Measurements from ENCODE around the gene C18orf63.

Gene C18orf63

DNA sequence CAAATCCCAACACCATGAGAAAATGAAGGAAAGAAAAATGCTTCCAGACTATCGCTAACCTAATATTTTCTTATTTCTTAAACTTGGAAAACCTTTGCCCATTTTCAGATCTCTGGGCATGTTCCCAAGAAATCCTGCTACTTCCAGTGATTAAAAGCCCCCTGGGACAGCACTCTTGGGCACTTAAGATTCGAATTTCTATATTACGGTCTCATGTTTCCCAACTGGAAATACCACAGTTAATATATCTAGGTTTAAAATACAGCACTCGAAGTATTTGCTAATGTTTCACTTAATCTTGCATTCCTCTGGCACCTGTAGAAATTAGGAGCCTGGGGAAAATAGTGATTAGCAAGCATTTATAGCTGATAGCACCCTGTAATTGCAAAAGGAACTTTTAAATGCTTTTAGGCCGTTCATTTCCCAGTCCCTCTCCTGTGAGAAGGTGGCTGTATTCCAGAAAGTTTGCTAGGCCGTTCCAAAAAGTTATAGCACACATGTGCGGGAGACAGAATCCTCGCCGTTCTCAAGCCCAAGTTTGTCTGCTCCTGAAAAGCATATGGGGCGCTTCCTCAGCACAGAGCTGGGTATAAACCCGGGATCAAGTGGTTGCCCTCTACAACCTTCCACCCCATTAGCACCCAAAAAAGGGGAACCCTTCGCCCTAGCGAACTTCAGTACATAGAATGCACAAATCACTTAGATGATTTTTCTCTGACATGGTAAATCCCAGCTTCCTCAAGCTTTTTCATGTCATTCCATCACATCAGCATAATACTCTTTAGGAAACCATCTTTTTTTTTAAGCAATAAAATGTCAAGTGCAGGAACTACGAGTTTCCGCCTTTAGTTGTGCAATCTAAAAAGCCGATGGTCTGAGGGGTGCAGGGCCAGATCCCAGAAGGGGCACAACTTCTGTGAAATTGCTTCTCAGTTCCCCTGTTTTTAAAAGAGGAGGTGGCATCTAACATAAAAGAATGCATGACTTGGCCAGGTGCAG is 80.8 kb downstream of the C18orf63 start:
- no peak overlapping the region for H3K27ac ChIP-seq

DNA sequence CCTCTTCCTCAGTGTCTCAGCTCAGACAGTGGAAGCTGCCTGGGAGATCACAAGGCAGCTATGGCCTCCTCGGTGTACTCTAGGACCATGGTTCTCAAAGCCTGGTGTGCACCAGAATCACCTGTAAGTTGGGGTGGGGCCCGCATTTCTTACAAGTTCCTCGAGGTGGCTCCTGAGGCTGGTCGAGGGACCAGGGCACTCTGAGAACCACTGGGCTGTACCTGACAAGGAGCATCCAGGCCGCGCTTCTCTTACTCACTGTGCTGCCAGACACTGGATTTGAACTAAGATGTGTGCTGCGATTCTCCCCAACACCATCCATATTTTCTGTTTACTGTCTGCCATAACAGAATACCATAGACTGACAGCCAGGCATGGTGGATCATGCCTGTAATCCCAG is 81.9 kb downstream of the C18orf63 start:
- no peak overlapping the region for H3K27ac ChIP-seq
- TF ChIP-seq, protein P1, sequence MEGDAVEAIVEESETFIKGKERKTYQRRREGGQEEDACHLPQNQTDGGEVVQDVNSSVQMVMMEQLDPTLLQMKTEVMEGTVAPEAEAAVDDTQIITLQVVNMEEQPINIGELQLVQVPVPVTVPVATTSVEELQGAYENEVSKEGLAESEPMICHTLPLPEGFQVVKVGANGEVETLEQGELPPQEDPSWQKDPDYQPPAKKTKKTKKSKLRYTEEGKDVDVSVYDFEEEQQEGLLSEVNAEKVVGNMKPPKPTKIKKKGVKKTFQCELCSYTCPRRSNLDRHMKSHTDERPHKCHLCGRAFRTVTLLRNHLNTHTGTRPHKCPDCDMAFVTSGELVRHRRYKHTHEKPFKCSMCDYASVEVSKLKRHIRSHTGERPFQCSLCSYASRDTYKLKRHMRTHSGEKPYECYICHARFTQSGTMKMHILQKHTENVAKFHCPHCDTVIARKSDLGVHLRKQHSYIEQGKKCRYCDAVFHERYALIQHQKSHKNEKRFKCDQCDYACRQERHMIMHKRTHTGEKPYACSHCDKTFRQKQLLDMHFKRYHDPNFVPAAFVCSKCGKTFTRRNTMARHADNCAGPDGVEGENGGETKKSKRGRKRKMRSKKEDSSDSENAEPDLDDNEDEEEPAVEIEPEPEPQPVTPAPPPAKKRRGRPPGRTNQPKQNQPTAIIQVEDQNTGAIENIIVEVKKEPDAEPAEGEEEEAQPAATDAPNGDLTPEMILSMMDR (IDR thresholded peaks at IDR 0.05) = no peak
- TF ChIP-seq ZFX (IDR thresholded peaks at IDR 0.05; ENCODE audit: borderline replicate concordance) = no peak

More for the DNA sequence above, 80.8 kb downstream of the C18orf63 start:
- TF ChIP-seq ZFX (IDR thresholded peaks at IDR 0.05; ENCODE audit: borderline replicate concordance) = no peak
- TF ChIP-seq, protein P1 (IDR thresholded peaks at IDR 0.05) = no peak

DNA sequence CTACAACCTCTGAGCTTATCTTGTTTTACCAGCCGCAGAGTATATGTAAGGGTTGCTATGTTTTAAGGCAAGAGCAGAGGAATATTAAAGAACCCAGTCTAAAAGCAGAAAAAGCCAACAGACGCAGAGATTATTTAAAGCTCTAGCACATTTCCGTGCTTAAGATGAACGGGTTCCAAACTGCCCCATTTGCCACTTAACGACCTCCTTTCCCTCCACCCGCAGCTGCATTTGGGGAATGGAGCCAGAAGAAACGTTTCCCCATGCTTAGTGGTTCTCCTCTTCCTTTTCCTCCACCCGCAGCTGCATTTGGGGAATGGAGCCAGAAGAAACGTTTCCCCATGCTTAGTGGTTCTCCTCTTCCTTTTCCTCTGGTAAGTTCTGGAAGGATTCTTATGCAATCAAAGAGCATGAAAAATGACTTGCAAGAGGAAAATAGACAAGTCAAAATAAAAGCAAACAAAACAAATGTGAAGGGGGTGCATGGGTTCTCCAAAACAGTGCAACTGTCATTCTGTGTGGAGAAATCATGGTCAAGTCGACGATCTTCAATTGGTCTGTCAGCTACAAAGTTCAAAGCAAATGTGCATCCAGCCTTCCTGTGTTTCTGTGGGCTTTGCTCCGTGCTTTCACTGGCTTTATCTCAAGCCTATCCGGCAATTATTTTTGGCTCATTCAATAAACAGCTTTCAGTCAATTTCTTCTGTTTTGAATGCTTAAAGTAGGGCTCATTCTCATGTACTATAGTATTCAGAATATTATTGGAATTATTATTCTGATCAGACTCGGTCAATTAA is 83.7 kb downstream of the C18orf63 start:
- TF ChIP-seq, protein P1 (IDR thresholded peaks at IDR 0.05) = no peak
- TF ChIP-seq ZFX (IDR thresholded peaks at IDR 0.05; ENCODE audit: borderline replicate concordance) = no peak

DNA sequence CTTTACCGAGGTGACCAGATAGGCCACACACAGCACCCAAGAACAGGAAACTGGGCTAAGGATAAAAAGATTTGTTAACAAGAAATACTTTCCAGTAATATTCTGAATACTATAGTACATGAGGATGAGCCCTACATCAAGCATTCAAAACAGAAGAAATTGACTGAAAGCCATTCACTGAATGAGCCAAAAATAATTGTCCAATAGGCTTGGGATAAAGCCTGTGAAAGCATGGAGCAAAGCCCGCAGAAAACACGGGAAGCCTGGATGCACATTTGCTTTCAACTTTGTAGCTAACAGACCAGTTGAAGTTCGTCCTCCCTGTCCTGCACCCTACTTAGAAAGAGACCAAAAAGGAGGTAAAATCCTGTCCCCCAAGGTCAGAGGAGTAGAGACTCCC is 85.2 kb downstream of the C18orf63 start:
- no peak overlapping the region for H3K27ac ChIP-seq
- TF ChIP-seq, protein P1 (IDR thresholded peaks at IDR 0.05) = no peak
- no peak for TF ChIP-seq ZFX (IDR thresholded peaks at IDR 0.05; ENCODE audit: borderline replicate concordance)

More for the DNA sequence above, 83.7 kb downstream of the C18orf63 start:
- H3K27ac ChIP-seq = no peak overlapping the region

DNA sequence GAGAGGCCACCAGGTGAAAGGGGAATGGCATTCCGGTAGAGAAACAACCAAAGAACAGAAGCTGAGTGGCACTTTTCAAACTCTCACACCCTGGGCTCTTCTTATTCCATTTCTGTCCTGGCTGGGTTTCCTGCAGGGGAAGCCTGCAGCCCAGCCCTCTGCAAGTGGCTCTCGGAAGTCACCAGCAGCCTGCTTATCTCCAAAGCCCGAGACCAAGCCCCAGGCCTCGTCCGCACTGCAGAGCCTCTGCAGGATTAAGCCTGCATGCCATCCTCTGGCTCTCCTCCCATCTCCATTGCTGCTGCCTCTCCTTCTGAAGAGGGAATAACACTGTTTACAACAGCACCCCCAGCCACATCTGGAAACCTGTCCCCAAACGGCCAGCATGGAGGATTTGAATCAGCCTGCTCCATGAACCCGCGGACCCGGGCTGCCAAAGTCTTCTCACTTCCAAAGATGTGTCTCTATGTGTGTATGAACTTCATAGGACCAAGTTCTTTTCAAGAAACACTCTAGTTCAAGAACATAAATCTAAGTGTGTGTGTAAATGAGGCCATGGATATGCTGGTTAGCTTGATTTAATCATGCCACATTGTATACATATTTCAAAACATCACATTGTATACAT is 87.3 kb downstream of the C18orf63 start:
- no peak overlapping the region for H3K27ac ChIP-seq
- no peak for TF ChIP-seq ZFX (IDR thresholded peaks at IDR 0.05; ENCODE audit: borderline replicate concordance)
- TF ChIP-seq, protein P1 (IDR thresholded peaks at IDR 0.05) = no peak

DNA sequence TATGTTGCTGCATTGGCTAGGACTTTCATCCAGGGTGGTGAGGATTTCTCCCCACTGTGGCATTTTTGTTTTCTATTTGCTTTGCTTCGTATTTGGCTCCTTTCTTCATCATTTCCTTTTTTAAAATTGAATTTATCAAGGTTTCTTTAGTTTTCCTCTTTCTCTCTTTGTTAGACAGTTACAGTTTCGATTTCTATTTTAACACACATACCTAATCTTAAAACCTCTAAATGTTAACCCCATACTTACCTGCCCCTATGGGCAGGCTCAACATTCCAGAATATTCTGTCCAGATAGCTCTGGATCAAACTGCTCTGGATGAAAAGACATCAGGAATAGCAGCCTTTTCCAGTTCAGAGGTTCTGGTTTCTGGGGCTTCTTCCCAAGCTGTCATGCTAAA is 92.2 kb downstream of the C18orf63 start:
- H3K27ac ChIP-seq = no peak overlapping the region
- TF ChIP-seq, protein P1 (IDR thresholded peaks at IDR 0.05) = no peak
- TF ChIP-seq ZFX (IDR thresholded peaks at IDR 0.05; ENCODE audit: borderline replicate concordance) = no peak
